Putamen (tissue), 1 donor: Measurements from ENCODE around the gene VPS52.

Source experiments
- DNase-seq: peaks from one replicate; pipeline ENCODE4 v3.0.0-alpha.2; 2016; ENCODE audit warnings: low spot score

The VPS52 gene

GRCh38 chr6:33271468-33272274 lies at the start of gene VPS52, which contains the start of gene RPS18:
TSS of gene VPS52 (minus strand) at chr6:33271876. CDS start at chr6:33271675, 201 bp downstream.
TSS of gene RPS18 (plus strand) at chr6:33272075. CDS start at chr6:33272120, 45 bp downstream.
- DNase-seq, result peak; percentile 99

- DNase-seq, result no peak
Observed at GRCh38 chr6:33321227-33321626, 49.6 kb upstream of the VPS52 start.

- DNase-seq, result no peak
Observed at GRCh38 chr6:33320315-33321181, 48.9 kb upstream of the VPS52 start.

- no peak for DNase-seq
Observed at GRCh38 chr6:33319939-33320314, 48.3 kb upstream of the VPS52 start.

- no peak for DNase-seq
Observed at GRCh38 chr6:33318426-33319073, 46.9 kb upstream of the VPS52 start.

GRCh38 chr6:33317669-33318425 lies 46.2 kb upstream of the VPS52 start, which contains the start of gene ZBTB22:
TSS of gene ZBTB22 (minus strand) at chr6:33317744. CDS start at chr6:33316916, 828 bp downstream.
- DNase-seq, result peak; percentile 98

- no peak for DNase-seq
Observed at GRCh38 chr6:33317419-33317668, 45.7 kb upstream of the VPS52 start.

GRCh38 chr6:33316603-33317418 lies 45.1 kb upstream of the VPS52 start:
- no peak for DNase-seq

GRCh38 chr6:33315793-33316602 lies 44.3 kb upstream of the VPS52 start:
- DNase-seq, result no peak

- no peak for DNase-seq
Observed at GRCh38 chr6:33314943-33315792, 43.5 kb upstream of the VPS52 start.

- DNase-seq, result peak; percentile 70
Observed at GRCh38 chr6:33314515-33314942, 42.9 kb upstream of the VPS52 start.

GRCh38 chr6:33313709-33314514 lies 42.2 kb upstream of the VPS52 start, which contains the start of gene TAPBP:
TSS of gene TAPBP (minus strand) at chr6:33314078. CDS start at chr6:33314041, 37 bp downstream.
- DNase-seq, result no peak

- DNase-seq, result no peak
Observed at GRCh38 chr6:33313105-33313708, 41.5 kb upstream of the VPS52 start.

GRCh38 chr6:33312361-33313104 lies 40.9 kb upstream of the VPS52 start:
- DNase-seq, result peak; percentile 79

GRCh38 chr6:33306356-33306755 lies 34.7 kb upstream of the VPS52 start:
- DNase-seq, result no peak

- DNase-seq, result no peak
Observed at GRCh38 chr6:33305052-33305451, 33.4 kb upstream of the VPS52 start.

- no peak for DNase-seq
Observed at GRCh38 chr6:33304216-33304615, 32.5 kb upstream of the VPS52 start.
